ENCODE data around the gene TRPM2. TPM values are rescaled to one million over a fixed set of nuclear protein-coding genes. Genes with fewer than 3 reads are reported as not detected.

TRPM2 gene
- total and polyA plus RNA-seq, 2 of the 8 experiments (the other 6 are each of a cell fraction or from before 2014, with no cell fraction given), result 0.27 to 0.28 TPM

GRCh38 chr21:44344541-44345183, 8.8 kb upstream of the TRPM2 start (continued):
- TF ChIP-seq BCL11A (IDR thresholded peaks at IDR 0.05; ENCODE audit: low read depth in 2 of 2, low read length in 2 of 2), result no peak
- TF ChIP-seq EGR1 (IDR thresholded peaks at IDR 0.05; ENCODE audit: borderline replicate concordance, low read depth, low read length), result no peak

All from H1 (cell line).